HG03520 (cell line): ENCODE measurements around the gene OPRL1.
A peak's percentile ranks its signal among the peaks of the same experiment; 100 is the strongest.

ENCODE experiments used
- ATAC-seq: cut with Tn5 transposase; IDR thresholded peaks from one replicate; pipeline ENCODE4 v1.9.1; 2021; ENCODE audit warnings: mild to moderate bottlenecking, moderate library complexity; ENCODE audit not compliant: unreplicated experiment

OPRL1 gene

DNA sequence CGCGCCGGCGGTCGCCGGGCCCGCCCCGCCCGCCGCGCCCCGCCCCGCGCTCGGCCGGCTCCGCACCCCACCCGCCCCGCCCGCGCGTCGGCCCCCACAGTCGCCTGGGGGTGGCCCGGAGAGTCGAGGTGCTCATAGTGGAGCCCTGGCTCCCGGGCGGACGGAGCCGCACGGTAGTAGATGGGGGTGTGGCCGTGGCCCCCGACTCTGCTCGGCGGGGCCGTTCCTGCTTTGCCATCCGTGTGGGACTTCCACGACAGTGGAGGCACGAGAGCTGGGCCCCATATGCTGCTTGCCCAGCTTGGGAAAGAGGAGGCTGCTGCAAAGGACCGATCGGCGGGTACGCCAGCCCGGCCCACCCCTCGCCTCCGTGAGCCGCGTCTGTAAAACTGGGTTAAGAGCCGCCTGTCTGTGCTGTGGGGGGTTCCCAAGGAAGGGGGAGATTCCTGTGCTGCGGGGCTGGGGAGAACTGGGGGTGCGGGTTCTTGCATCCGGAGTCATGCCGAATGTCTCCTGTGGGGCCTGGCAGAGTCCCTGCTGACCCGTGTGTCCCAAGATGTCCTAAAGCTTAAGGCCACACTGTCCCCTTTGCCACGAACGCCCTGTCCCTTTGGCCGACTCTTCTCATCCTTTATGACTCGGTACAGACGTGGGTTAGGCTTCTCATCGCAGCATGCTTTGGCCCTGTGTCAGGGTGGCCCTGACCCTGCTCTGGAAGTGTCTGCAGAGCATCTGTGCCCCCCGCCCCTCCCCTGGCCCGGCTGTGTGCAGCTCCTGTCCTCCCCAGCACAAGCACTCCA is at the start of gene OPRL1:
Gene OPRL1 (plus strand): TSS at position 70 of the 800 bp plus-strand sequence. CDS start 12,639 bp downstream, outside the sequence.
- ATAC-seq = no peak

DNA sequence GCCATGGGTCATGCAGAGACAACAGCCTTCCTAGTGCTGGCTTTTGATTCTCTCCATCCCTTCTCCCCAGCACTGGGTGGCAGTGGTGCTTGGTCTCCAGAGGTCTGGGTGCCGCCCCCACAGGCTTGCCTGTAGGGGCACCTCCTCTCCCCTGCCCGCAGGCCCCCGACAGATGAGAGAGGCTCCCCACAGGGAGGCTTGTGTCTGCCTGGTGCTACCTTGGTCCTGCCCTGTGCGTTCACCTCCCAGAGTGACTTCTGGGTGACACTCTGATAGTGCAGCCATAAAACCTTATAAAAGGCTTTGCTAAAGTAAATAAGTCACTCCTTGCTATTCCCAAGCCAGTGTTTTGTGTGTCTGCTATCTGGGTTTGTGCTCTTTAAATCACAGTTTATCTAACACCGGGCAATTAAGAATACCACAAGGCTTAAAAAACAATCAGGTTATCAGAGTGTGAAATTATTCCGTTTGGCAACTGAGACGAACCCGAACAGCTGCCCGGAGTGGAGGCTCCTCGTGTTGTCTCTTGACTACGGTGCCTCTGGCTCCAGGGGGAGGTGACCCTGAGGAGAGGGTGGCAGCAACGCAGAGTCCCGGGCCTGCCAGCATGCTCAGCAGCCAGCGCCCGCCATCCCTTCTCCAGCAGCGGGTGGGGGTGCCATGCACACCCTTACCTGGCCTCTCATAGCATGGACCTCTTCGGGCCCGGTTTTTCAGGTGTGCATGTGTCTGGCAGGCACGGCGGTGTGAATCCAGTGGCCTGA is 49.3 kb upstream of the OPRL1 start:
- ATAC-seq = no peak

DNA sequence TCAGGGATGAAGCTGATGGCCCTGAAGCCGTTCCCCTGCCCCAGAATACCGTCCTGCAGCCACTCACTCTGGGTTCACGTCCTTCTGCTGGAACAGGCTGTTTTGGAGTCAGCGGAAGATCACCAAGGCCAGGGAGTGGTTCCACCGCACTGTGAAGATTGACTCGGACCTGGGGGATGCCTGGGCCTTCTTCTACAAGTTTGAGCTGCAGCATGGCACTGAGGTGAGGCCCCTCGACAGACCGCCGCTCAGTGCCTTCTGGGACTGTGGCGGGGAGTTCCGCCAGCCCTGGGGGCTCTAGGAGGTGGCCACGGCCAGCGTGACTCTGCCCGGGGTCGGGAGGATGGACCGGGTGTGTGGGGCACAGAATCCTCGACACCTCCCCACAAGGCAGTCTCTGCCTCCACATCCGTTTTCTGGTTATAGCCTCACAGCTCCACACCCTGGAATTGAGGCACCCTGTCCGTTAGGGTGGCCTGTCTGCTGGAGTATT is 48.0 kb upstream of the OPRL1 start:
- ATAC-seq = no peak

DNA sequence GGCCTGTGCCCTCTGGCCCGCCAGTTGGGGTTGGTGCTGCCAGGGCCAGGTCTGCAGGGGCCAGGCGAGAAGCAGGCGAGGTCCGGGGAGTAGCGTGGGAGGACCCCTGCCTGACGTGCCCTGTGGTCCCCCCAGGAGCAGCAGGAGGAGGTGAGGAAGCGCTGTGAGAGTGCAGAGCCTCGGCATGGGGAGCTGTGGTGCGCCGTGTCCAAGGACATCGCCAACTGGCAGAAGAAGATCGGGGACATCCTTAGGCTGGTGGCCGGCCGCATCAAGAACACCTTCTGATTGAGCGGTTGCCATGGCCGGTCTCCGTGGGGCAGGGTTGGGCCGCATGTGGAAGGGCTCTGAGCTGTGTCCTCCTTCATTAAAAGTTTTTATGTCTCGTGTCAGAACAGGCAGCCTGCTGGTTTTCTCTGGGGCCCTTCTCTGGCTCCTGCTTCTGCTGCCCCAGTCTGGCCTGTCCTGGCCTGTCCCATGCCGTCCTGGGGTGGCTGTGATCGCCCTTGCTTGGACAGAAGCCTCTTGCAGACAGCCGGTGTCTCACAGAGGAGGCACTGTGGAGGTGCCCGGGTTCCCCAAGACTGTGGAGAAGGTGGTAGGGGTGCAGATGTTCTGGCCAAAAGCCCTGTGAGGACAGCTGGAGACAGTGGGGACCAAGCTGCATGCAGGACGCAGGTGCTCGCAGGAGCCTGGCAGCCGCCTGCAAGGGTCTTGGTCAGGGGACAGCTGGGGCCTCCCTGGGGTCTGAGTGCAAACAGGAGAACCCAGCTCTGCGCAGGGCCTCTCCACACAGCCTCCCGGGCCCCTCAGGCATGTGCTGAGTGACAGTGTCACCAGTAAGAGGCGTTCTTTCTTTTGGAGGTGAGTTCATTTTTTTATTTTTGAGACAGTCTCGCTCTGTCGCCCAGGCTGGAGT is 46.9 kb upstream of the OPRL1 start:
- no peak for ATAC-seq

DNA sequence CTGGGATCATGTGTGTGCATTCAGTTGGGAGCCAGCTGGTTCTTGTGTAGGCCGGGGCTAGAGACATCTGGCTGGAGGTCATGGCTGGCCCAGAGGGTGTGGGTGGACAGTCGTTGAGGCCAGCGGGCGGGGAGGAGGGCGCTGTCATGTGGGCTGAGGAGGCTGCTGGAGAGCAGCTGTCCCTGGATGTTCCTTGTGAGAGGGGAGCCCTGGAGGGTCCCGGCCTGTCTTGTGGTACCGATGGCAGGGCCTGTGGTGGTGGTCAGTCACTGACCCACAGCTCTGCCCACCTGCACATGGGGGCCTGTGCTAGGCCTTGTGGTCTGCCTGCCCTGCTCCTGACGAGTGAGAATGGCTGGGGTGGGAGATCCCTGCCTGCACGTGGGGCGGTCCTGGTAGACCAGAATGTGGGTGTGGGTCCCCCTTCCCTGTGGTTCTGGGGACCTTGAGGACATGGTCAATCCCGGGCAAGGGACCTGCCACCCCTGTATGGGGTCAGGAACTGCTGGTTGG is 45.8 kb upstream of the OPRL1 start:
- ATAC-seq = no peak

DNA sequence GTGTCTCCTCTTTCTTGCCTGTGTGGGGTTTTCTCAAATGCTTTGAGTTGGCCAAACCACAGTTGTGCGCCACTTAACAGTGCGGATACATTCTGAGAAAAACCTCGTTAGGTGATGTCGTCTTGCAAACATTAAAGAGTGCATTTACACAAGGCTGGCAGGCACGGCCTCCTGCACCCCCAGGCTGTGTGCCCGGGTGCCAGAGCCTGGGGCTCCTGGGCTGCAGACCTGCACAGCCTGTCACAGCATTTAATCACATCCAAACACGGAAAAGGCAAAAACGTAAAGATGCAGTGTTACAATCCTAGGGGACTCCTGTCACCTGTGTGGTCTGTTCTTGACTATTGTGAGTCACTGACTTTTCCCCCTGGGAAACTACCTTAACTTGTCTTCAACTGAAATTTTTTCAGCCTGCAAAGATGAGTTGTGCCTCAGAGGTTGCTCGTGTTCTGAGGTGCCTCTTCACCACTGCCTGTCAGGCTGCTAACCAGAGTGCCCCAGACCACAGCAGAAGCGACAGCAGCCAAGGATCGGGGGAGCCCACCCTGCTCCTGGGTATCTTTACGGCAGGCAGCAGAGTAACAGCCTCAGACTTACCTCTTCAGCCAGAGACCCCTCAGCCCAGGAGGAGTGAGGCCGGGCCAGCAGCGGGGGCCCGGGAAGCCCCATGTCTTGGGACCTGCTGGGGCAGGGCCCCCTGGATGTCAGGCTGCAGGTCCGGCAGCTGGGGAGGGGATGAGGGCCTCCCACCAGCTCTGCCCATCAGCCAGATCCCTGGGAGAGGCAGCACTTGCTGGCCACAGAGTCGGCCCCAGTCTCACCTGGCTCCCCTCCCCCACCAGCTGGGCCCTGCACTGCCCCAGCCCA is 44.6 kb upstream of the OPRL1 start:
- ATAC-seq = no peak

DNA sequence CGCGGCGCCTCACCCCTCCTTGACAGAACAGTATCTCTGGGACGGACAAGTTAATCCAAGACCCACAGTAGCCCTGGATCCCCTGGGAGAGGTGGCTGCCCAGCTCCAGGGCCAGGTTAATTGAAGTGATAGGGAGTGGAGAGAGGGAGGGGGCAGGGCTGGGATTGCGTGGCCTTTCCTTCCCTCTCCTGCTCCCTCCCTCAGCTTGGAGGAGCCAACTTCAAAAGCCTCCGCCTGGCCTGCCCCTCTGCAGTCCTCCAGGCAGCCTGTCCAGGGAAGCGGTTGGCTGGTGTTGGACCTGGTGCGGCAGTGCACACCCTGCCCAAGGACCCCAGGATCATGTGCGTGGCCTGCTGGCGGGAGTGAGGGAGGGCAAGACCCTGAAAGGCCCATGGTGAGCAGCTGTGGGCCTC is 43.9 kb upstream of the OPRL1 start, which contains the start of gene C20orf204:
Gene C20orf204 (plus strand): TSS at position 250 of the 413 bp plus-strand sequence. CDS start 142 bp downstream, at position 392.
- no peak for ATAC-seq

DNA sequence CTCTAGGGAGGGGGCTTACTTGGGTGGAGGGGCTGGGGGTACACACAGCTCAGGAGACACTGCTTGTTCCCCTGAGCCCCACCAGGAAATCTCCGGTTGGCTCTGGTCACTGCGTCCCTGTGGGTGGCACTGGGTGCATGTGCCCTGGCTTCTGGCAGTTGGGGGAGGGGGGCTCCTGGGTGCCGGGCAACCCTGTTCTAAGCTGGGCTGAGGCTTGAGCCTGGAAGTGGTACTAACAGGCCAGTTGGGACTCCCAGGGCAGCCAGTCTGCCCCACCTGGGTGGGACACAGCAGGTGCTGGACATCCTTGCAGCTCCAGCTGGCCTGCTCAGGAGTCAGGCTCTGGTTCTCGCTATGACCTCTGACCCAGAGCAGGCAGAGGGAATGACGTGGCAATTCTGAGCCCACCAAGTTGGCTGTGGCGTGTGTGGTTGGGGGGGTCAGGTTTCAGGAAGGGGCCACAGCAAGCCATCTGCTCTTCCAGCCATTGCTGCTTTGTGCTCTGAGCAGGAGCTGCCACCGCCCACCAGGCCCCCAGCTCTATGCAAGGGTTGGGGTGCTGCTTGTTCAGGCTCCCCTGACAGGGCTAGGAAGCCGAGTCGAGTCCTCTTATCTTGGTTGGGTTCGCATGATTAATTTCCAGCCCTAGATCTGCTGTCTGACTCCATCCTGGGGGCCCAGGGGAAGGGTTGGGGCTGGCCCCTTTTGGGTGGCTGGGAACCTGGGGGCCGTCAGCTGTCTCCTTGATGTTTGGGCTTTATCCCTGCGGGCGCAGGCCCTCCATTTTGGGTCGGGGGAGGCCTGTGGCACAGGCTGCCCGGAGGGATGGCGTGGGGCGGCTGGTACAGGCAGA is 43.3 kb upstream of the OPRL1 start:
- no peak for ATAC-seq

DNA sequence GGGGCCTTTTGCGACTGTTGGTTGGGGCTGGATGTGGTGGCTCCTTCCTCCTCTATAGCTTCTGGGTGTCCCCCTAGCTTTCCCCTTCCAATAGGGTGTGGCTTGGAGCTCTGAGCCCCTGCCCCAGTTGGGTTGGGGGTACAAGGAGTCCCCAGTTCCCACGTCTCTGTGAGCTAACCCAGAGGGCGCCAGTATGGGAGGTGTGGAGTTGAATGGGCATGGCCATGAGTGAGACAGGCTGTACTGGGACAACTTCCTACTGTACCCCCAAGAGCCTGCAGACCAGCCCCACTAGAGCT is 42.7 kb upstream of the OPRL1 start:
- no peak for ATAC-seq

DNA sequence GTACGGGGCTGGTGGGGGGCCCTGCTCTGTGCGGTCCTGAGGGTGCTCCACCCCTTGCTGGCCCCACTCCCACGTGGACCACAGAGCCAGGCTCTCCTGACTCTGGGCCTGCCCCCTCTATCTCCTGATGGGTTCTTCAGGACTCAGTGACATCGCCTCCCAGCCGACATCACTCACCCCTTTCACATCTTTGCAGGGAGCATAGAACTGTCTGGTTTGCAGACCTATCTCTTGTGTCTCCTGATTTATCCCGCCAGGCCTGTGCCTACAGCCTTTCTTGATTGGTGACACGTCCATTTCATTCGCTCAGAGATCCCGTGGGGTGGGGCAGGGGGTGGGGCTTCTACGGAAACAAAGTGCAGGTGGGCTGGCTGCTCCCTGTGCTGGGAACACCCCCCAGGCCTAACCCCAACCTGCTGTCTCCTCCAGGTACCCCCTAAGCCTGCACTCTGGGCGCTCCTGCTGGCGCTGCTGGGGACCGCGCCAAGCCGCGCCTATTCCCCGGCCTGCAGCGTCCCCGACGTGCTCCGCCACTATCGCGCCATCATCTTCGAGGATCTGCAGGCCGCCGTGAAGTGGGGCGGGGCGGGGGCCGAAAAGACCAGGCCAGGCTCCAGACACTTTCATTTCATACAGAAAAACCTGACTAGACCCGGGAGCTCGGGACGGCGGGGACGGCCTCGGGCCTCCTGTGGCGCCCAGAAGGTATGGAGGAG is 42.2 kb upstream of the OPRL1 start:
- ATAC-seq = peak; percentile 7

DNA sequence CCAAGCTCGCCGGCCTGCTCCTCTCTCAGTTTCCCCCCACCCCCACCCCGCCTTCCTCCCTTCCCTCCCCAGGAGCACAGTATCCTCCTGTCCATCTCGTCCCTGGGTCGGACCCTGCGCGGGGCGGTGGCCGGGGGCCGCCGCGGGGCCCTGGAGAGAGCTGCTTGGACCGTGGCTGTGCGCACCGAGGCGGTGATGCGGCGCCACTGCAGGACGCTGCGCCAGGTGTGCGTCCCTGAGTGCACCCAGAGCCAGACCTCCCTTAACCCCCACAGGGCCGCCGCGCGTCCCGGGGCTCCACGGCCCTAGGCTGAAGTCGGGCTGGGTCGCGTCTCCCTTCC is 41.7 kb upstream of the OPRL1 start:
- ATAC-seq = peak; percentile 30

DNA sequence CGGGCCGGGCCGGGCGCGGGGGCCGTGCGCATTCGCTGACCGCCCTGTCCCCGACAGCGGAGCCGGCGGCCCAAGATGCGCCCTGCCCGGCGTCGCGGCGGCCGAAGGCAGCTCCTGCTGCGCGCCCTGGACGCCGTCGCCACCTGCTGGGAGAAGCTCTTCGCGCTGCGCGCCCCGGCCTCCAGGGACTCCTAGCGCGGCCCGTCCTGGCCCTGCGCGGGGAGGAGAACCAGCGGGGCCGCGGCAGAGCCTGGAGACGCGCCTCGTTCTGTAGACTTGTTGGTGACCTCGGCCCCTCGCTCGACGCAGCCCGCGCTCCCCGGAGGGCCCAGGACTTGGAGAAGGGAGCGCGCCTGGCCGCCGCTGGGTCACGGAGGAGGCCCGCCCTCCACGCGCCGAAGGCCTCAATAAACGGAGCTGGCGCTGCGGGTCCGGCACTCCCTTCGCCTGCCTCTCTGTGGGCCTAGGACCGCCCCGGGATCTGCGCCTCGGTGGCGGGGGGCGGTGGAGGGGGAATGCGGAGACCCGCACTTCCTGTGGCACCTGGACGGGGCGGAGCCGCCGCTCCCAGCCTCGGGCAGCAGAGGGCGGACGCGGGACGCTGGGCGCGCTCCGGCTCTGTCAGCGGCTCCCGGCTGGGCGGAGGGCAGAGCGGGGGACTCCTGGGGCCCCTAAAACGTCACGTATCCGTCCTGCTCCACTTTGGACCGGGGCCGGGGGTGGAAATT is 41.2 kb upstream of the OPRL1 start:
- ATAC-seq = peak; percentile 45

DNA sequence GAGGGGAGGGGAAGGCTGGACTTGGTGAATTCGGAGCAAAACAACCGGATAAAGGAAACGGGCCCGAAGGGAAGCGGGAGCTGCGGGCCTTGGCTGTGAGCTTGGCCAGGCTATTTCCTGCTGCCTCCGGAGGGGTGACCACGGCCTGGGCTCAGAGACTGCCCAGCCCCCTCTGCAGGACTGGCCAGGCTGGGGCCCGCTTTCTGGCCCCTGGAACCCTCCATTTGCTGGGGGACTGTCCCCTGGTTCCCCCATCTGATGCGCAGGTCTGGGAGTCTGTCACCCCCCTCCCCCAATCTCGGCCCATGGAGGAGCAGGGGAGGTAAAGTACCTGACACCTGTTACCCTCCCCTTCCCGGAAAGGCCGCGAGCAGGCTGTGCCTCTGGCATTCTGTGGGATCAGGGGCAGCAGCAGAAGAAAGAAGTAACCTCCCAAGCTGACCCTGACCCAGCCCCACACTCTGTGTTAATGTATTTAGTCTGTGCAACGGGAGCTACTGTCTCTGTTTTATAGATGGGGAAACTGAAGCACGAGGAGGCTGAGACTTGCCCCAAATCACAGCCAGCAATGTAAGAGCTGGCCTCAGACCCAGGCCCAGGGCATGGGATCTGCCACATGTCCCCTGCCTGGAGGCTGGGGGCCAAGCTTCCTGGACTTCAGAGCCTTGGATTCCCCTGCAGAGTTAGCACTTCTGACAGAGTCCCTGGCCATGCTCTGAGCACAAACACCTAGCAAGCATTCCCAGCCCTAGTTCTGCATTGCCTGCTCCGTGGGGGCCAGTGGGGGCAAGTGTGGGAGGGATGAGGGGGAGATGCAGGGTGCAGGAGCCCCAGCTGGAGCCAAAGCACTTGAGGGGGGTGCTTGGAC is 40.4 kb upstream of the OPRL1 start:
- ATAC-seq = no peak

DNA sequence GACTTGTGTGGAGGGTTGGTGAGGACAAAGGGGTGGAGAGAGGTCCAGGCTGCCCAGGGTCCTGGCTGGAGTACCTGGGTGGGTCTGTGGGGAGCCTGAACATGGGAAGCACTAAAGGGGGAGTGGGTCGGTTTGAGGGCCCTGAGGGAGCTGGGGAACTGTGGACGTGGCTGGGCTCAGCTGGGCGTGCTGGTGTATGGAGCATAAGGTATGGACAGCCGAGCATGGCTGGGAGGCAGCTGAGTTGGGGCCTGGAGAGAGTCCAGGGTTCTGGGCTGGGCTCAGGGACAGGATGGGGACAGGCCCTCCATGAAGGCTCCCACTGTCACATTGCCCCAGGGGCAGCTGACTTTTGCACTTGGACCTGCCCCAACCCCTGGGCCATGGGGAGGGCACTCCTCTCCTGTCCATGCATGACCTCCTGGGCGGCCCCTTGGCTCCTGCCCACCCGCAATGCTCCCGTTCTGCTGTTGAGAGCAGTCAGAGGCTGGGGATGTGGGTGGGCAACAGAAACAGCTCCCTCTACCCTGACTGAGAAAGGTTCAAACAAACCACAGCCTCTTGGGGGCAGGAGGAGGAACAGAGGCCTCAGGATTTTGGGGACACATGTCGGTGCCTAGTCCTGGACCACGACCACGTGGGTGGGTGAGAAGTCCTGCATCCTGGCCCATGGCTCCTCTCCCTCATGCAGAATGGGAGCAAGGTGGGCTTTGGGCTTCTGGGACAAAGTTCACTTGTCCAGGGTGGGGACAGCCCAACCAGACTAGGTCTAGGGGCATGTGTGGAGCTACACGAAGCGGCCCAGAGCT is 39.4 kb upstream of the OPRL1 start:
- ATAC-seq = no peak

DNA sequence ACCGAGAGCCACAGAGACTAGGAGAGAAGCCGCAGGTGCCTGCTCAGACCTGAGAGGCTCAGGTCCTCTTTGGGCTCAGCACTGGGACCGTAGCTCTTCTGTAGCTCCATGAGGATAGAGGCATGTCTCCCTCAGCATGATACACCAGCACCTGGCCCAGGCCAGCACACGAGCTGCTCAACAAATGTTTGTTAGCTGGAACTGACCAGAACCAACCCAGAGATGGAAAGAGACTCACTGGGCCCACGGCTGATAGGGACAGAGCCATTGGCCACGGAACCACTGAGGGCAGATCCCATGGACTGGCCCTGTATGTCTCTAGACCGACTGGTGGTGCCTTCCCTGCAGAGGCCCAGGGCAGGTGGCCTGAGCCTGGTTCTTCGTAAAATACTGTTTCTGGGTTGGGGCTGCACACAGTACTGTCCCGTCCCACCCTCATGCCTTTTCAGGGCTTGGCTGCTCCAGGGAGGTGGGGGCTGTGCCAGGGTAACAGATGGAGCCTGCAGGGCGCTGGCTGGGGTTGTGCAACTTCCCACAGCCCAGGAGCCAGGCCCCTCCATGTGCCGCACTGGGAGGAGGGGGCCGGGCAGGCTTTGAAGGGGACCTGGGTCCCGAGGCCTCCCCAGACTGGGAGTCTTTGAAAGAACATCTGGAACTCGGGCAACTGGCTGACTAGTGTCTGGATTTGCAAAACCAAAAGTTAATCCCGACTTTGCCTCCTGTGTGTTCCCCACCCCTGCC is 38.7 kb upstream of the OPRL1 start:
- no peak for ATAC-seq

DNA sequence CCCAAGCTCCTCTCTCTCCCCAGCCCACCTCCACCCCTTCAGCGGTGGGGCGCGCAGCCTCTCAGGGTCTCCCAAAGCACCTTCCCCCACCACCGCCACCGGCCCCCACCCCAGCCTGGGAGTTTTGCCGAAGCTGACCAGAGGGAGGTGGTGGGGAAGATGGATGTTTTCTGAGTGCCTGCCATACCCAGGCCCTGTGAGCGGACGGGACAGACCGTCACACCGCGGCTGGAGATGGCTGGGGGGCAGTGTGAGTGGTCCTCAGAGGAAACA is 38.2 kb upstream of the OPRL1 start:
- no peak for ATAC-seq
